Fibroblast of mammary gland (primary cell): ENCODE results near the gene DNAJC15.
A peak's percentile ranks its signal among the peaks of the same experiment; 100 is the strongest.

Source experiments
- DNase-seq: peaks from one replicate; pipeline ENCODE4 v3.0.0-alpha.2; 2010; ENCODE audit warnings: low read depth
- H3K4me3 ChIP-seq: 2 replicates; pipeline ENCODE4 v1.5.1; 2011; ENCODE audit warnings: low read depth, mild to moderate bottlenecking, low read length, moderate library complexity; ENCODE audit not compliant: control insufficient read depth
- CTCF ChIP-seq: conservative IDR thresholded peaks from 2 replicates; pipeline ENCODE4 v1.5.1; 2011; ENCODE audit warnings: low read depth, low read length, inconsistent platforms; ENCODE audit not compliant: control insufficient read depth, insufficient read depth

Gene DNAJC15

DNA sequence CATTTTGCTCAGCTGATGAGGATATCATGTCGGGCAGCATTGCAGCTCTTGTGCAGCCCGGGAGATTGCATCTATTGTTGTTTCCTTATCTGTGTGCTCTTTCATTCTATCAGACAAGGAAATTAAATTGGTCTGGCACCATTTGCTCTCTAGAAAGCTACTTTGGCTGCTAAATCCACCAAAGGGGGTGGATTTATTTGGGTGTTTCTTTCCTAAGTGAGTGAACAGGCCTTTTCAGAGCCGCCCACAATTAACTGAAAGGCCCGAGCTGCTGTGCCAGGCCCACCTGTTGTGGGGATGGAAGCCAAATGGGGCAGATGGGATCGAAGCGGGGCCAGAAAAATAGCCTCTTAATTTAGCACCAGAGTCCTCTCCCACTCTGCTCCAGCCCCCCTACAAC is 99.4 kb downstream of the DNAJC15 start:
- DNase-seq: no peak
- no peak overlapping the region for H3K4me3 ChIP-seq
- no peak for TF ChIP-seq CTCF

- no peak for DNase-seq
- no peak for TF ChIP-seq CTCF
- no peak overlapping the region for H3K4me3 ChIP-seq
Measured at GRCh38 chr13:43123856-43124255, 100.5 kb downstream of the DNAJC15 start.

DNA sequence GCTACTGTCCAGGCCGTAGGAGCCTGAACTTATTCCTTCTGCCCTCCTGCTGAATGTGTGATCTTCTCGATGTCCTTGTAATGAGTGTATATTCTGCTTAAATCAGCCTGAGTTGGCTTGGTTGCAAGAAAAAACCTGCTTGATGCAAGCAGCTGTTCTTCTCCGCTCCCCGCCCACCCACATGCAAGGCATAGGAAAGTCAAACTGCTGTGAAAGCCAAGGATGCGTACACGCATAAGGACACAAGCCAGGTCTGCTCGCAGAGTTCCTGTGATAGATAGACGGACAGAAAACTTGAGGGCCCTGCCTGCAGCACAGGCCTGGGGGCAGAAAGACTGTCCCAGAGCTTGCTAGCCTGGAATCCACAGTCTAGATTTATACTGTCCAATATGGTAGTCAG is 101.1 kb downstream of the DNAJC15 start:
- no peak overlapping the region for H3K4me3 ChIP-seq
- TF ChIP-seq CTCF: no peak
- DNase-seq: no peak

GRCh38 chr13:43126420-43126819 is 103.0 kb downstream of the DNAJC15 start:
- no peak for DNase-seq
- TF ChIP-seq CTCF: no peak
- no peak overlapping the region for H3K4me3 ChIP-seq

GRCh38 chr13:43127103-43127798 is 103.9 kb downstream of the DNAJC15 start:
- DNase-seq: no peak
- no peak for TF ChIP-seq CTCF

GRCh38 chr13:43127827-43128226 is 104.4 kb downstream of the DNAJC15 start:
- no peak for DNase-seq
- no peak for TF ChIP-seq CTCF
- no peak overlapping the region for H3K4me3 ChIP-seq

More at GRCh38 chr13:43127103-43127798, 103.9 kb downstream of the DNAJC15 start:
- H3K4me3 ChIP-seq: no peak overlapping the region

DNA sequence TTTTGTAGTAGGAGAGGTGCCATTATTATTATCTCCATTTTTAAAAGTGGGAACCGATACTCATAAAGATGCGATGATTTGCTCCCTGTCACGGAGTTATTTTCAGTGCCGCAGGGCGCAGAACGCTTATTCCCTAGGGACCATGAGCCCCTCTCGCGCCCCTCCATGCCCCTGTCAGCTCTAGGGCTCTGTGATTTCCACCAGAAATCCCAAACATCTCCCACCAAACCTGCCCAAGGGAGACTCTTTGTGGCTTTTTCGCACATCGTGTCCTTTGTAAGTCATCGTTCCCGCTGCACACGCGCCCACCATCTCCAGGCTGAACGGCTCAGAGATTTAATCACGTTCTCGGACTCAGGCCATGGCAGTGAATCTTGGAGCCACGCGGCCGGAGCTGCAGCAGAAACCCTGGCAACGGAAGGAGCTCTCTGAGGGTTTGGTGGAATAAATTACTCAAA is 105.1 kb downstream of the DNAJC15 start:
- no peak overlapping the region for H3K4me3 ChIP-seq
- DNase-seq: peak; percentile 26
- TF ChIP-seq CTCF: no peak
